Stimulated activated effector memory CD8-positive, alpha-beta T cell treated with anti-CD3 and anti-CD28 coated beads, Interleukin-12 subunit alpha, Interleukin-12 subunit beta, amount 100 ng/mL, for 72 hours (primary cell): Measurements from ENCODE around the gene RAB6B.

Source experiments
- ATAC-seq: fragments of 150-1000 bp; cut with Tn5 transposase; 2 replicates; pipeline ENCODE4 v1.10.0; 2021
- DNase-seq, 2 donors: peaks; one replicate each; pipeline ENCODE4 v3.0.0; 2021 to 2022; ENCODE audit warnings: low spot score in 2 of 2
- H3K27ac Mint-ChIP-seq: one replicate; pipeline ENCODE4 v1.8.0; 2022; ENCODE audit warnings: mild to moderate bottlenecking, mixed read lengths
- H3K36me3 Mint-ChIP-seq: one replicate; pipeline ENCODE4 v1.8.0; 2022; ENCODE audit warnings: mild to moderate bottlenecking, mixed read lengths
- H3K4me1 Mint-ChIP-seq: one replicate; pipeline ENCODE4 v1.8.0; 2022; ENCODE audit warnings: mixed read lengths
- H3K4me3 Mint-ChIP-seq: one replicate; pipeline ENCODE4 v1.8.0; 2022; ENCODE audit warnings: mild to moderate bottlenecking, mixed read lengths
- H3K9me3 Mint-ChIP-seq: one replicate; pipeline ENCODE4 v1.8.0; 2022; ENCODE audit warnings: mixed read lengths

RAB6B gene

DNA sequence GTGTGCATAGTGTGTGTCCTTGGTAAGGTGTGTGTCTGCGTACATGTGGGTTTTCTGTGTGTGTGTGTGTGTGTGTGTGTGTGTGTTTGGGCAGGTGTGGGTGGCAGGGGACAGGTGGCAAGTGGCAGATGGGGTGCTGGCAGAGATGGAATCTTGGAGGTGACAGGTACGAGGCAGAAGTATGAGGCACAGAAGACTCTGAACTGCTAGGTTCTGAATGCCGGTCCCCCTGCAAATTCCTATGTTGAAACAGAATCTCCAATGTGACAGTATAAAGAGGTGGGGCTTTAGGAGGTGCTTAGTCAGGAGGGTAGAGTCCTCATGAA is 60.3 kb downstream of the RAB6B start:
- no peak for ATAC-seq
- H3K4me1 Mint-ChIP-seq, result no peaks in the 10 kb centered on the region
- no peak for DNase-seq
- no peak overlapping the region for H3K27ac Mint-ChIP-seq
- H3K4me3 Mint-ChIP-seq, result no peak overlapping the region
- no peaks in the 10 kb centered on the region for H3K9me3 Mint-ChIP-seq
- peaks cover 14% of the 10 kb centered on the region for H3K36me3 Mint-ChIP-seq

DNA sequence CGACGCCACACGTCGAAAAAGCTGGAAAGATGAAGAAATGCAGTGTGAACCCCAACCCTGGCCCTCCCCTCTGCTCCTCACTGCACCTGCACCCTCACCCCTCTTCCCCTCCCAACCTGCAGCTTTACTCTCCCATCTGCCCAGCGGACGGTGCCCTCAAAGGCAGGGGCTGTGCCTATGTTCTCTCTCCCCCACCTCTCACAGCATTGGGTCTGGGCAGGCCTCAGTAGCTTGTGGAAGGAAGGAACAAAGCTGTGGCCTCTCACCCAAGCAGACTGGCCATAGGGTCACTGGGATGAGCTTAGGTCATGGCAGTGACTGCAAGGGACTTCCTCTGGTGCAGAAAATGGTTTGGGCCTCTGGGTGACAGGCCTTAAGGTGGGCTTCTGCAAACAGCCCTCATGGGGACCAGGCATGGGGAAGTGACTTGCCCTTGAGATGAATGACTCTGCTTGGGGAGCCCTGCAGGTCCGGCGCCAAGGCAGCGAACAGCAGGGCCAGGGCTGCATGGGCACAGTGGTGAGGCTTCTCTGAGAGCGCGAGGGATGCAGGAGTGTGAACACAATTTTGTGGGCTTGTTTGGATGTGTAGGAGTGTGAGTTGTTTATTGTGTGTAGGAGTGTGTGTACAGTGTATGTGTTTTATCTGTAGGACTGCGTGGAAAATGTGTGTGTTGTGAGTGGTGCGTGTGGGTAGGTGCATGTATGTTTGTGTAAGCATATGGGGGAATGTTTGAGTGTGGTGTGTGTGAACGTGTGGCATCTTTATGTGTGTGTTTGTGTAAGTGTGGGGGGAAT is 60.9 kb downstream of the RAB6B start:
- H3K4me1 Mint-ChIP-seq, result no peaks in the 10 kb centered on the region
- H3K9me3 Mint-ChIP-seq, result no peaks in the 10 kb centered on the region
- H3K36me3 Mint-ChIP-seq, result peaks cover 12% of the 10 kb centered on the region
- H3K4me3 Mint-ChIP-seq, result no peak overlapping the region
- no peak overlapping the region for H3K27ac Mint-ChIP-seq
- ATAC-seq, result no peak
- DNase-seq, result no peak

DNA sequence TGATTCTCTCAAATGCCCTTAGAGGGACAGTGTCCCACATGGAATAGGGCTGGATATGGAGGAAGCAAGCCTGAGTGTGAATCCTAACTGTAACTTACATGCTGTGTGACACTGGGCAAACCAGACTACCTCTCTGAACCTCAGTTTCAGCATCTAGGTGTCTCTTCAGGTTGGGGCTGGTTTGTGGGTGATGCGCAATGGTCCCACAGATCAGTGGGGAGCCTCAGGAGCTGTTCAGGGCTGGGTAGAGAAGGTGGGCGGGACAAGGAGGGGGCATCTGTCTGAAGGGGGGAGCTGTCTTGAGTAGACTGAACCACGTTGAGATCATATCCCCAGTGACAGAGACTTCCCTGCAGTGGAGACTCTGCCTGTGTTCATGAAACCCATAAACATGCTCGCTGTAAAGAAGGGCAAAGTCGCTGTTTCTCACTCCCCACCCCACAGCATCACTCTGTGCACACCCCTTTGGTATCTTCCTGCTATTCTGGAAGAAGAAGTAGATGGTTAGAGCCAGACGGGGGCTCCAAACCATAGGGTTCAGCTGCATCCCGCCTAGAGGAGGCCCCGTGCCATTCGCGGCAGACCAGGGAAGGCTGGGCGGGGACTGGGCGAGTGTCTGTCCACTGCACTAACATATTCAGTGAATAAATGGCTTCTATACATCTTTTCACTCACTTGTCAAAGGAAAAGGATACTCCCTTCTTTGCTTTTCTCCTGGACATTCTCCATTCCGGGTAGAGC is 61.6 kb downstream of the RAB6B start:
- Mint-ChIP-seq H3K4me1 (no peaks in the 10 kb centered on the region), H3K9me3 (no peaks in the 10 kb centered on the region), H3K4me3 (no peak overlapping the region), H3K27ac (peak overlapping the region; percentile 57), H3K36me3 (peaks cover 5% of the 10 kb centered on the region)
- ATAC-seq (no peak), DNase-seq (no peak)

DNA sequence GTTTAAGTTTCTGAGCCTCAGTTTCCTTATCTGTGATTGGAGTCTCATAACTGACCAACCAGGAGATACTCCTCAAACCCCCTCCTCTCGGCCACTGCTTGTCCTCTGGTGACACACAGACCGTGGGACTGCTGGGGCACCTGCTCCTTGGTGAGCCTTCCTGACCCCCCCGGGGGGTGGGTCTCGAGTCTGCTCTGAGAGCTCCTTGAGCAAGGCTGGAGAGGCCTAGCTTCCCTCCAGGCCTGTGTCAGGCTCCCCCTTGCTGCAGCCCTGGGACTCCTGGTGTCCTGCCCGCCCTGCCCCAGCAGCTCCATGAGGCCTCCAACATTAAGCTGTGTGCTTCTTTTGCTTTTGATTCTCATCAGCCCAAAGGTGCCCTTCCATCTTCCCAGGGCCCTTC is 62.4 kb downstream of the RAB6B start:
- Mint-ChIP-seq H3K27ac (peak overlapping the region; percentile 57), H3K9me3 (no peaks in the 10 kb centered on the region), H3K4me3 (no peak overlapping the region), H3K4me1 (no peaks in the 10 kb centered on the region), H3K36me3 (peaks cover 5% of the 10 kb centered on the region)
- DNase-seq (no peak), ATAC-seq (no peak)

DNA sequence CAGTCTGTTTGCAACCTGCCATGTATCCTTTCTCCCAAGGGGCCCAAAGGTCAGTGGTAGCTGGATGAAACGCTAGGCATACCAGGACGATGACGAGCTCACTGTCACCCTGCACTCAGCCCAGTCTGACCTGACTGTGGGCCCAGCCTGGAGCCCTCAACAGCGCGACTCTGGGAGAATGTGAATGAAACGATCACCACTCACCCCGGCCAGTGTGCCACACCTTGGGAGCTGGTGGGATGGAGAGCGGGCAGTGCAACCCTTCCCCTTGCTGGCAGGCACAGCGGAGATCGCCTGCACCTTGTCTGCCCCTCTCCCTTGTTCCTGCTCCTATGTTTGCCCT is 62.9 kb downstream of the RAB6B start:
- no peak for ATAC-seq
- H3K4me3 Mint-ChIP-seq, result no peak overlapping the region
- no peaks in the 10 kb centered on the region for H3K9me3 Mint-ChIP-seq
- no peak for DNase-seq
- peaks cover 5% of the 10 kb centered on the region for H3K36me3 Mint-ChIP-seq
- H3K27ac Mint-ChIP-seq, result peak overlapping the region; percentile 57
- H3K4me1 Mint-ChIP-seq, result no peaks in the 10 kb centered on the region

DNA sequence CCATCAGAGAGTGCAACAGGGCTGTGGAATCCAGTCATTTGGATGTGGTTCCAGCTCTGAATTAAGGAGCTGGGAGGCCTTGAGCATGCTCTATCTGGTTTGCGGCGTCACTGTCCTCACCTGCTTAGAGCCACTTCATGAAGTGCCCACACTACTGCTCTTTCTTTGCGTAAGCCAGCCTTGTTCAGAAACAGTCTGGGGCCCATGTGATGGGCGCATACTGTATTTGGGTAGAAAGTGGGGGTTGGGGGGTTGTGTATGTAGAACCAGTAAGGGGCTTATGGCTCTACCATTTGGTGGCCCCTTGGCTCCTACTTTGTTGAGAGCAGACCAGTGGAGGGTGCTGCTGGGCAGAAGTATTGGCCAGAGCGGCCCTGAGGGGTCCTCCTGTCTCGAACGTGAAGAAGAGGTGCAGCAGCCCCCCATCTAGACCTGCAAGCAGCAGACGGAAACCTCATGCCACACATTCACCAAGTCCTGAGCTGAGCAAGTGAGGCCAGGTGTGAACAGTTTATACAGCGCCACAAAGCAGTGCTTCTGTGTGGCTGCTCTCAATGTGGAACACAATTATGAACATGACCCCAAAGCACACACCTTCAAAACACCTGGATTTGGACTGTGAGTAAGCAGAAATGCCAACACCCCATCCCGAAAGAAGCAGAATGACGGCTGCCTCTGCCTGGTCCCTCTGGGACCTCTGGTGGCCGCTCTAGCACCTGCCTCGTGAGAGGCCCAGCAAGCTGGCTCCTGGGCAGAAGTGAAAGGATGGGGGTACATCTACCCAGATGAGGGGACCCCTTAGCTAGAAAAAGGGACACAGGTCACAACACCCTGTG is 63.5 kb downstream of the RAB6B start:
- no peak overlapping the region for H3K27ac Mint-ChIP-seq
- DNase-seq (no peak), ATAC-seq (no peak)

DNA sequence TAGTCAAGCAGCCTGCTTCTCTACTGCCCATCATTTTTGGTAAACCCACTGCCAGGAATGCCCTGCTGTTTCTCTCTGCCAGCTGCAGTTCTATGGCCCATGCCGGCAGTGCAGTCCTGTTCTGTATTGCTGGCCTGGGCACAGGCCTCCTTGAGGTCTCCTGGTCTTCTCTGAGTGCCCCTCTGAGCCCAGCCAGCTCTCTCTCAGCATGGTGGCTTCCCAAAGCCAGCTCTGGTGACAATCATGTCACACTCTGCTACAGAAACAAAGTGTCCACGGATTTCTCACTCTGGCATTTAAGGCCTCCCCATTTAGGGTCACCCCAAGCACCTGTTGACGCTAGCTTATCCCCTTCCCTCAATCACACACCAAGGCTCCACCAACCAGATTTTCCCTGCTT is 65.6 kb downstream of the RAB6B start:
- no peak for DNase-seq
- H3K4me3 Mint-ChIP-seq, result no peak overlapping the region
- H3K4me1 Mint-ChIP-seq, result peaks cover 3% of the 10 kb centered on the region
- H3K27ac Mint-ChIP-seq, result peak overlapping the region; percentile 12
- no peak for ATAC-seq
- peaks cover 21% of the 10 kb centered on the region for H3K36me3 Mint-ChIP-seq
- H3K9me3 Mint-ChIP-seq, result no peaks in the 10 kb centered on the region

More for the DNA sequence above, 63.5 kb downstream of the RAB6B start:
- Mint-ChIP-seq H3K9me3 (no peaks in the 10 kb centered on the region), H3K4me1 (no peaks in the 10 kb centered on the region), H3K4me3 (no peak overlapping the region), H3K36me3 (peaks cover 5% of the 10 kb centered on the region)

DNA sequence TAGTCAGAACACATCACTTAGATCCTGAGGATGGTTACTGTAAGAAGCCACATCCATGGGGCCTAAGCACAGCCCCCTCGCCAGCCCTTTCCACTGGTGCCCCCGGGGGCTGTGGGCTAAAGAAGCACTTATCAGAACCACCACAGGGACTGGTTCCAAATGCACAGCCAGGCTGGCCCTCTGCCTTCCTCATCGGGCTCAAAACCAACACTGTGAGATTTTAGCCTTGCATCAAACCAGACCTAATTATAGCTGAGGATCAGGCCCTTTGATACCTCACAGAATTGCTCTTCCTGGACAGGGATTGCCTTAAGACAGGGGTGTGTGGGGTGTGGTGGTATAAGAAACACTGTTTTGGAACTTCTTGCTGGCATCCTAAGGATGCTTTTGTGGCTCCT is 66.4 kb downstream of the RAB6B start:
- Mint-ChIP-seq H3K4me3 (no peak overlapping the region), H3K27ac (no peak overlapping the region), H3K36me3 (peaks cover 25% of the 10 kb centered on the region), H3K4me1 (peaks cover 5% of the 10 kb centered on the region), H3K9me3 (no peaks in the 10 kb centered on the region)
- DNase-seq (no peak), ATAC-seq (no peak)

DNA sequence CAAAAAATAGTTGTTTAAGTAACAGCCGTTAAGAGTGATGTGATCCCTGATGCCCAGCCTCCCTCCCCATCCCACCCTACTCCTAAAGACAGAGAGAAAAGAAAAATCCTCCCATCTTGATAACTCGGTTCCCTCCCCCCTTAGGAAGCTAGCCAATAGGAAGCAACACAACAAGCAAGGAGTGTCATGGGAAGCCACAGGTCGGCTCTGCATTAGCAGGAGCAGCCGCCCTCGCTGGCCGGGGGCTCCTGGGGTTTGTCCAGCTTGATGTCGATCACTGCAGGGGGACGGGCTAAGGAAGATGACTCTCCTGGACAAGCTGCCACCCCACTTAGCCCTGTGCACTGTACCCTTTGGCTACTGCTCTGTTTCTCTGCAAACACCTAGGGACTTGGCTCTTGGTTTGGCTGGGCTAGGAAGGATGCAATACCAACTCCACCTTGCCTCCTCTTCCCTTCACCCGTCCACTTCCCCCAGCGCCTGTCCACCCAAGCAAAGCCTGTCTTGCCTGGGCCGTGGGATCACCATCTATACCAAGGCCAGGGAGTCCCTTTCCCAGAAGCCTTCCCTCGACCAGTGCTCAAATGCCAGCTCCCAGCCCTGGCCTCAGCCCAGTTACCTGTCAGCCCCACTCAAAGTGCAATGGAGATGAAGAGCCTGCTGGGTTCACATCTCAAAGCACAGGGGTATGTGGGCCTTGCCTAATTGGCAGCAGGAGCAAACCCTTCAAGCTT is 66.9 kb downstream of the RAB6B start:
- Mint-ChIP-seq H3K9me3 (no peaks in the 10 kb centered on the region), H3K4me1 (peaks cover 5% of the 10 kb centered on the region), H3K27ac (no peak overlapping the region), H3K36me3 (peaks cover 28% of the 10 kb centered on the region), H3K4me3 (no peak overlapping the region)
- DNase-seq (no peak), ATAC-seq (no peak)

DNA sequence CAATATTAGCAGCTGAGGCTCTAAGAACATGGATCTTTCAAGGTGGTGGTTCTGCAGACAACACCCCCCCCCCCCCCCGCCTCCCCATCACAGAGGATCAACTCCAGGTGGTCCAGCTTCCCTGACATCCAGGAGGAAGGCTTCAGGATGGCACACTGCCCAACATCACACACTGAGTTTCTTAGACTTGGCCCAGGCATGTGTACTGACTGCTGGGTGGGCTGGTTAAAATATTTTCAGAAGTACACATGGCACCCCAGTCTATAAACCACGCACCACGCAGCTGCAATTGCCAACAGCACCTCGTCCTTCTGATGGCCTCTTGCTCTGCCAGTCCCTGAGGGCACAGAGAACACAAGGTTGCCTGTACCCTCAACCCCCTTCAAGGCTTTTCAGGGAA is 68.0 kb downstream of the RAB6B start:
- no peak for ATAC-seq
- Mint-ChIP-seq H3K27ac (no peak overlapping the region), H3K4me1 (peaks cover 5% of the 10 kb centered on the region), H3K36me3 (peaks cover 35% of the 10 kb centered on the region), H3K4me3 (no peak overlapping the region), H3K9me3 (no peaks in the 10 kb centered on the region)
- DNase-seq, result no peak

DNA sequence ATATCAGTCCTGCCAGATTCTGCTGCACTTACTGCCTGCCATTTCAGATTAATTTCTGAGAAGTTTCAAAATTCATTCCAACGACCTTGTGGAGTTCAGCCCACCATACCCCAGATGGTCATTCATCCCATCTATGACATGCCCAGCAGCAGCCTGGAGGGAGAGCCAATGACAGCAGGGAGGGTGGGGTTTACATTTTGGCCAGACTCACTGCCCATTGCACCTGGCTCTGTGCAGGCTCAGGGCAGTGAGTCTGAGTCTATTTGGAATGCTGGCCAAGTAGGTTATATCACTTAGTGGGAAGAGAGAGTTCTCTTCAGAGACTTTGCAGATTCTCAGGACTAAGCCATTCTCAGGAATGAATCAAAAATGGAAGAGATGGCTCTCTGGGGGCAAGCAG is 68.5 kb downstream of the RAB6B start:
- ATAC-seq (no peak), DNase-seq (no peak)
- Mint-ChIP-seq H3K9me3 (no peaks in the 10 kb centered on the region), H3K4me1 (peaks cover 5% of the 10 kb centered on the region), H3K4me3 (no peak overlapping the region), H3K27ac (peak overlapping the region; percentile 70), H3K36me3 (peaks cover 41% of the 10 kb centered on the region)

DNA sequence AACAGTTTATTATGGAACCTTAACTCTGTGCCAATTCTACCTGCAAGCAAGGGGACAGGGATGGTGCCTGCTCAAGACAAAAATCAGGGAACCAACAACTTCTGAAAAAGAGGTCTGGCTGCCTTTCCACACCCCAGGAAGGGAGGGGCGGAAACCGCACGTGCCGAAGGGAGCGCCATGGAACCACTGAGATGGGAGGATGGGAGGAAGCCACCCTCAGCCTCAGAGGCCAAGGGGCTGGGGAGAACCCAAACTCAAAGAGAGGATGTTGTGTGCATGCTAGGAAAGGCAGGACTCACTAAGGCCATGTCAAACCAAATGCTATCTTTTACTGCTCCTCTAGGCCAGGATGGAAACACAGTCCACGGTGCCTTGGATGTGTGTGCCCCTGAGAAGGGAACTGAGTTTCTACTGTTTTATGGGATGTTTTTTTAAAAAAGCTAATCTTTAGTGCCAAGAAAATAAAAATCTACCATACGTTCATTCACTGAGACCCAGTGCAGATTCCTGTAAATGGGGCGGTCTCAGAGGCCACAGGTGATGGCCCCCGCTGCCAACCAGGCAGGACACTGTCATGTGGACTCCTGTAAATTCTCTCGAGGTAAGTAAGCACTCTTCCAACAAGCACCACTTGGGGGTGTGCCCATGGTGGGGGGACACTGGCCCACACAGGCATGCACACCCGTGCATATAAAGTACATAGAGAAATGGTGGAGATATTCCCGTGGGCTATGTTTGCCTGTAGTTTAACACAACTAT is 69.5 kb downstream of the RAB6B start:
- Mint-ChIP-seq H3K9me3 (no peaks in the 10 kb centered on the region), H3K36me3 (peaks cover 51% of the 10 kb centered on the region), H3K4me3 (no peak overlapping the region), H3K4me1 (peaks cover 5% of the 10 kb centered on the region), H3K27ac (peak overlapping the region; percentile 70)
- no peak for ATAC-seq
- DNase-seq, result no peak

DNA sequence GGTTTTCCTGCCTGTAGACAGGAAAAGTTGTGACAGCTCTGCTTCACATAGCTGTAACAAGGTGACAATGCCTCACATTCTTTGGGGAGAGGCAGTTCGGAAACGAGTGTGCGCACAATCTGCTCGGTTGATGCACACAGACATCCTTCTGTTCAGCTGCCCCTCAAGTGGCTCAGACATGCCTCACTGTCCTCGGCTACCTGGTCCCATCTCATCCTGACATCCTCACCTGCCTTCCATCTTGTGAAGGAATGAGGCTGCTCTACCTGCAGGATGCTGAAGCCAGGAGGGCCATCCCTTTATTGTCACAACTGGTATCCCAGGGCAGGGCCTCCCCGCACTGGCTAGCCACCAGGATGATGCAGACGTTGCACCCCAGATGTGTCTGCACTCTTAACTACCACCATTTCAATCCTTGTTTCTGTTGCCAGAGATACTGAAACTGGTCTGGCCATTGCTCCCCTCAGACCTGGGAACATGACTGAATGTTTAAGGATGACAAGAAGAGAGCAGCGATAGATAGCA is 70.7 kb downstream of the RAB6B start:
- no peak for DNase-seq

More for the DNA sequence above, 70.7 kb downstream of the RAB6B start:
- ATAC-seq, result no peak
- H3K4me3 Mint-ChIP-seq, result no peak overlapping the region
- peaks cover 62% of the 10 kb centered on the region for H3K36me3 Mint-ChIP-seq
- H3K9me3 Mint-ChIP-seq, result no peaks in the 10 kb centered on the region
- peak overlapping the region; percentile 45 for H3K27ac Mint-ChIP-seq
- peaks cover 5% of the 10 kb centered on the region for H3K4me1 Mint-ChIP-seq
